GM19239 (cell line): ENCODE data around the gene SLC15A2.
"Not testable (repeated sequence)": the region's sequence is repeated elsewhere in the genome, so short reads cannot be mapped to it uniquely, and the experiment has no call there.

Experiments
- DNase-seq: peaks from one replicate; pipeline ENCODE4 v3.0.0; 2011; ENCODE audit warnings: low spot score; ENCODE audit not compliant: insufficient read length
- FAIRE-seq: peaks from 2 replicates; lab custom pipeline; 2011; peaks lifted over from hg19 to GRCh38; lab: Jason Lieb, UNC

Gene SLC15A2

GRCh38 chr3:121894301-121894990 is at the start of gene SLC15A2:
SLC15A2 (plus strand) TSS chr3:121894401; CDS start chr3:121894477, 76 bp downstream.
- no peak for FAIRE-seq
- no peak for DNase-seq

- FAIRE-seq: peak; percentile 61
- no peak for DNase-seq
Observed at GRCh38 chr3:121844892-121845291, 49.3 kb upstream of the SLC15A2 start.

GRCh38 chr3:121852256-121852655 is 41.9 kb upstream of the SLC15A2 start:
- peak; percentile 45 for FAIRE-seq
- no peak for DNase-seq

GRCh38 chr3:121855555-121855954 is 38.6 kb upstream of the SLC15A2 start:
- FAIRE-seq (peak; percentile 73), DNase-seq (no peak)

- not testable (repeated sequence) for FAIRE-seq, DNase-seq
Observed at GRCh38 chr3:121857778-121858177, 36.4 kb upstream of the SLC15A2 start.

GRCh38 chr3:121863247-121863646 is 31.0 kb upstream of the SLC15A2 start:
- DNase-seq, FAIRE-seq: not testable (repeated sequence)

GRCh38 chr3:121863801-121864200 is 30.4 kb upstream of the SLC15A2 start:
- DNase-seq (no peak), FAIRE-seq (no peak)

GRCh38 chr3:121869736-121870135 is 24.5 kb upstream of the SLC15A2 start:
- FAIRE-seq (no peak), DNase-seq (no peak)

- FAIRE-seq: no peak
- DNase-seq: no peak
Observed at GRCh38 chr3:121870717-121871116, 23.5 kb upstream of the SLC15A2 start.

- peak; percentile 26 for FAIRE-seq
- no peak for DNase-seq
Observed at GRCh38 chr3:121871430-121871829, 22.8 kb upstream of the SLC15A2 start.

- FAIRE-seq: no peak
Observed at GRCh38 chr3:121878411-121878810, 15.8 kb upstream of the SLC15A2 start.

GRCh38 chr3:121883507-121883906 is 10.7 kb upstream of the SLC15A2 start:
- DNase-seq (peak; percentile 6), FAIRE-seq (no peak)

More at GRCh38 chr3:121878411-121878810, 15.8 kb upstream of the SLC15A2 start:
- DNase-seq: no peak

GRCh38 chr3:121885386-121885785 is 8.8 kb upstream of the SLC15A2 start:
- no peak for DNase-seq

GRCh38 chr3:121895121-121895520 is 920 bp downstream of the SLC15A2 start:
- no peak for FAIRE-seq
- DNase-seq: no peak

More at GRCh38 chr3:121885386-121885785, 8.8 kb upstream of the SLC15A2 start:
- peak; percentile 21 for FAIRE-seq

- DNase-seq (no peak), FAIRE-seq (no peak)
Observed at GRCh38 chr3:121895736-121896135, 1.5 kb downstream of the SLC15A2 start.

- FAIRE-seq (no peak), DNase-seq (no peak)
Observed at GRCh38 chr3:121896823-121897222, 2.6 kb downstream of the SLC15A2 start.

- DNase-seq (no peak), FAIRE-seq (no peak)
Observed at GRCh38 chr3:121897296-121897695, 3.1 kb downstream of the SLC15A2 start.

GRCh38 chr3:121913305-121913990 is 19.2 kb downstream of the SLC15A2 start:
- DNase-seq: no peak
- FAIRE-seq: peak; percentile 44

GRCh38 chr3:121914081-121914998 is 20.1 kb downstream of the SLC15A2 start:
- DNase-seq (no peak), FAIRE-seq (peak; percentile 26)

GRCh38 chr3:121916189-121916588 is 22.0 kb downstream of the SLC15A2 start:
- no peak for FAIRE-seq
- no peak for DNase-seq
